ENCODE data around the gene TUBB1.

- TF ChIP-seq CTCF (IDR thresholded peaks at IDR 0.05) (no peak), POLR2A (IDR thresholded peaks at IDR 0.05) (no peak)
These were observed 3.2 kb upstream of the TUBB1 start for GRCh38 chr20:59015812-59016711.
